ENCODE measurements around the gene YPEL5. TPM values are rescaled to one million over a fixed set of nuclear protein-coding genes. Genes with fewer than 3 reads are reported as not detected.

YPEL5 gene
- polyA plus RNA-seq, 1 of the 3 experiments (the other 2 are of a cell fraction), result 60.5 TPM

GRCh38 chr2:30197570-30198192 is 50.9 kb downstream of the YPEL5 start (continued):
- no peak for TF ChIP-seq MXI1 (IDR thresholded peaks at IDR 0.05; ENCODE audit: low read depth, low read length)

GRCh38 chr2:30201990-30202389 is 55.2 kb downstream of the YPEL5 start:
- Histone ChIP-seq H3K4me2 (no peak overlapping the region), H3K4me3 (ENCODE audit: low read depth in 2 of 2, low read length in 1 of 2) (no peak overlapping the region), H3K27ac (ENCODE audit: low read depth in 2 of 2, low read length in 1 of 2) (no peak overlapping the region), H3K9ac (no peak overlapping the region), H3K79me2 (ENCODE audit: insufficient read depth) (no peaks in the 10 kb centered on the region), H3K9me3 (no peaks in the 10 kb centered on the region), H3F3A (replicated peaks; ENCODE audit: insufficient read depth) (no peaks in the 10 kb centered on the region), H3K36me3 (replicated peaks in 1 of 2; ENCODE audit: control insufficient read depth in 1 of 2, insufficient read depth in 2 of 2, low read length in 1 of 2) (no peaks in the 10 kb centered on the region), H3K9me2 (no peaks in the 10 kb centered on the region), H4K20me1 (ENCODE audit: insufficient read depth) (no peaks in the 10 kb centered on the region), H2AFZ (ENCODE audit: low read depth) (no peak overlapping the region), H3K27me3 (ENCODE audit: insufficient read depth) (no peaks in the 10 kb centered on the region; the same call in 1 of the 2 replicates), H3K4me1 (ENCODE audit: control insufficient read depth in 1 of 2, insufficient read depth in 2 of 2, low read depth in 1 of 2, low read length in 1 of 2) (peaks cover 0 to 11% of the 10 kb centered on the region in 2 experiments; a peak in 2 of 4 replicates)
- WGBS (ENCODE audit: low lambda C conversion rate), result 45% methylated on average over 1 of the region's 1 CpG
- CTCF ChIA-PET, result interaction anchor here (1.2 to 3.6 kb wide), 5 partner anchors 30 to 509 kb away, joined by 4 to 28 read pairs (median 10); no protein-coding TSS in a partner anchor
- DNase-seq, result no peak
- POLR2A ChIA-PET, result no interaction called here
- TF ChIP-seq SIN3A (IDR thresholded peaks at IDR 0.05; ENCODE audit: borderline replicate concordance, low read depth, low read length) (no peak), TEAD4 (IDR thresholded peaks at IDR 0.05; ENCODE audit: borderline replicate concordance, insufficient read depth) (no peak), GABPA (IDR thresholded peaks at IDR 0.05; ENCODE audit: low read depth) (no peak), RCOR1 (IDR thresholded peaks at IDR 0.05; ENCODE audit: low read length) (no peak), FOXJ3 (CRISPR knock-in tag; IDR thresholded peaks at IDR 0.05) (no peak), SMC3 (IDR thresholded peaks at IDR 0.05; ENCODE audit: low read depth, low read length) (no peak), EP300 (IDR thresholded peaks at IDR 0.05; ENCODE audit: borderline replicate concordance in 1 of 2, low read depth in 1 of 2, low read length in 1 of 2) (no peak), JUND (IDR thresholded peaks at IDR 0.05) (no peak), PBX3 (IDR thresholded peaks at IDR 0.05) (no peak), MXI1 (IDR thresholded peaks at IDR 0.05; ENCODE audit: low read depth, low read length) (no peak), RAD21 (IDR thresholded peaks at IDR 0.05; ENCODE audit: low read length) (no peak), RFX5 (IDR thresholded peaks at IDR 0.05; ENCODE audit: low read length) (no peak), GATA2 (CRISPR knock-in tag; IDR thresholded peaks at IDR 0.05) (no peak), TCF12 (IDR thresholded peaks at IDR 0.05) (no peak), MEF2A (IDR thresholded peaks at IDR 0.05; ENCODE audit: borderline replicate concordance, low read depth) (no peak)
- TF ChIP-seq, protein P1, sequence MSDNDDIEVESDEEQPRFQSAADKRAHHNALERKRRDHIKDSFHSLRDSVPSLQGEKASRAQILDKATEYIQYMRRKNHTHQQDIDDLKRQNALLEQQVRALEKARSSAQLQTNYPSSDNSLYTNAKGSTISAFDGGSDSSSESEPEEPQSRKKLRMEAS (IDR thresholded peaks at IDR 0.05; ENCODE audit: low read depth), result no peak
- TF ChIP-seq, protein P2, sequence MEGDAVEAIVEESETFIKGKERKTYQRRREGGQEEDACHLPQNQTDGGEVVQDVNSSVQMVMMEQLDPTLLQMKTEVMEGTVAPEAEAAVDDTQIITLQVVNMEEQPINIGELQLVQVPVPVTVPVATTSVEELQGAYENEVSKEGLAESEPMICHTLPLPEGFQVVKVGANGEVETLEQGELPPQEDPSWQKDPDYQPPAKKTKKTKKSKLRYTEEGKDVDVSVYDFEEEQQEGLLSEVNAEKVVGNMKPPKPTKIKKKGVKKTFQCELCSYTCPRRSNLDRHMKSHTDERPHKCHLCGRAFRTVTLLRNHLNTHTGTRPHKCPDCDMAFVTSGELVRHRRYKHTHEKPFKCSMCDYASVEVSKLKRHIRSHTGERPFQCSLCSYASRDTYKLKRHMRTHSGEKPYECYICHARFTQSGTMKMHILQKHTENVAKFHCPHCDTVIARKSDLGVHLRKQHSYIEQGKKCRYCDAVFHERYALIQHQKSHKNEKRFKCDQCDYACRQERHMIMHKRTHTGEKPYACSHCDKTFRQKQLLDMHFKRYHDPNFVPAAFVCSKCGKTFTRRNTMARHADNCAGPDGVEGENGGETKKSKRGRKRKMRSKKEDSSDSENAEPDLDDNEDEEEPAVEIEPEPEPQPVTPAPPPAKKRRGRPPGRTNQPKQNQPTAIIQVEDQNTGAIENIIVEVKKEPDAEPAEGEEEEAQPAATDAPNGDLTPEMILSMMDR (IDR thresholded peaks at IDR 0.05), result no peak

All from SK-N-SH (cell line).